ENCODE results near the gene ACP2. TPM values are rescaled to one million over a fixed set of nuclear protein-coding genes. Genes with fewer than 3 reads are reported as not detected.

ACP2 gene
- total and polyA plus RNA-seq, 9 of the 15 experiments (the other 6 are each of a cell fraction or from before 2014, with no cell fraction given): 1.9 to 20.0 (median 11.6) TPM

DNA sequence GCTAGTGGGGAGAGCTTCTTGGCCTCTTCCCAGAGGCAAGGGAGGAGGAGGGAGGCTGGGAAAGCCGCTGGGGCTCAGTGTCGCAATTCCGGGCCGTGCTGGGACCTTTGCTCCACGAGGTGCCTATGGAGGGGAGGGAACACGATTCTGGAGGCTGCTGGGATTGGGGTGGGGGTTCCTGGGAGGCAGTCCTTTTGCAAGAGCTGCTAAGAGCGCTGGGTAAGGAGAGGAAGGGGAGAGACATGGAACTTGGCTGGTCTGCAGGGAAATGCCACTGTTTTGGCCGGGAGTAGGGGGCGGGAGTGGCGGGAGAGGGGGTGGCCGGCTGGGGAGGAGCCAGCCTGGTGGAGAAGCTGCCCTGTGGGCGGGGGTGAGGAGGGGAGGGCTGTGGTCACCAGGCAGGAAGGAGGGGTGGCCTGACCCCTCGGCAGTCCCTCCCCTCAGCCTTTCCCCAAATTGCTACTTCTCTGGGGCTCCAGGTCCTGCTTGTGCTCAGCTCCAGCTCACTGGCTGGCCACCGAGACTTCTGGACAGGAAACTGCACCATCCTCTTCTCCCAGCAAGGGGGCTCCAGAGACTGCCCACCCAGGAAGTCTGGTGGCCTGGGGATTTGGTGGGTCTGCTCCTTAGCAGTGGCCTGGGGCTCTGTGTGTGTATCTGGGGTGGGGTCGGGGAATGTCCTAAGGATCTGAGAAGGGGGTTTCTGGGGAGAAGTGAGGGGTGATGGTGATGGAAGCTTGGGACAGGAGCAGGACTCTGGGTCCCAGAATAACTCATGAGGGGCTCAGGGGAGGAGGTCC, 9.1 kb upstream of the ACP2 start, which contains the start of gene NR1H3 (continued):
- TF ChIP-seq, protein P1, sequence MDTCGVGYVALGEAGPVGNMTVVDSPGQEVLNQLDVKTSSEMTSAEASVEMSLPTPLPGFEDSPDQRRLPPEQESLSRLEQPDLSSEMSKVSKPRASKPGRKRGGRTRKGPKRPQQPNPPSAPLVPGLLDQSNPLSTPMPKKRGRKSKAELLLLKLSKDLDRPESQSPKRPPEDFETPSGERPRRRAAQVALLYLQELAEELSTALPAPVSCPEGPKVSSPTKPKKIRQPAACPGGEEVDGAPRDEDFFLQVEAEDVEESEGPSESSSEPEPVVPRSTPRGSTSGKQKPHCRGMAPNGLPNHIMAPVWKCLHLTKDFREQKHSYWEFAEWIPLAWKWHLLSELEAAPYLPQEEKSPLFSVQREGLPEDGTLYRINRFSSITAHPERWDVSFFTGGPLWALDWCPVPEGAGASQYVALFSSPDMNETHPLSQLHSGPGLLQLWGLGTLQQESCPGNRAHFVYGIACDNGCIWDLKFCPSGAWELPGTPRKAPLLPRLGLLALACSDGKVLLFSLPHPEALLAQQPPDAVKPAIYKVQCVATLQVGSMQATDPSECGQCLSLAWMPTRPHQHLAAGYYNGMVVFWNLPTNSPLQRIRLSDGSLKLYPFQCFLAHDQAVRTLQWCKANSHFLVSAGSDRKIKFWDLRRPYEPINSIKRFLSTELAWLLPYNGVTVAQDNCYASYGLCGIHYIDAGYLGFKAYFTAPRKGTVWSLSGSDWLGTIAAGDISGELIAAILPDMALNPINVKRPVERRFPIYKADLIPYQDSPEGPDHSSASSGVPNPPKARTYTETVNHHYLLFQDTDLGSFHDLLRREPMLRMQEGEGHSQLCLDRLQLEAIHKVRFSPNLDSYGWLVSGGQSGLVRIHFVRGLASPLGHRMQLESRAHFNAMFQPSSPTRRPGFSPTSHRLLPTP (IDR thresholded peaks at IDR 0.05; ENCODE audit: borderline replicate concordance, extremely low read depth, insufficient read length): no peak
- no peak for TF ChIP-seq TAF9B (IDR thresholded peaks at IDR 0.05; ENCODE audit: partially characterized antibody)
- TF ChIP-seq POLR2G (IDR thresholded peaks at IDR 0.05; ENCODE audit: low read depth, low read length): peak; percentile 45
- TF ChIP-seq PTRF (tag; IDR thresholded peaks at IDR 0.05): no peak
- TF ChIP-seq, protein P2, sequence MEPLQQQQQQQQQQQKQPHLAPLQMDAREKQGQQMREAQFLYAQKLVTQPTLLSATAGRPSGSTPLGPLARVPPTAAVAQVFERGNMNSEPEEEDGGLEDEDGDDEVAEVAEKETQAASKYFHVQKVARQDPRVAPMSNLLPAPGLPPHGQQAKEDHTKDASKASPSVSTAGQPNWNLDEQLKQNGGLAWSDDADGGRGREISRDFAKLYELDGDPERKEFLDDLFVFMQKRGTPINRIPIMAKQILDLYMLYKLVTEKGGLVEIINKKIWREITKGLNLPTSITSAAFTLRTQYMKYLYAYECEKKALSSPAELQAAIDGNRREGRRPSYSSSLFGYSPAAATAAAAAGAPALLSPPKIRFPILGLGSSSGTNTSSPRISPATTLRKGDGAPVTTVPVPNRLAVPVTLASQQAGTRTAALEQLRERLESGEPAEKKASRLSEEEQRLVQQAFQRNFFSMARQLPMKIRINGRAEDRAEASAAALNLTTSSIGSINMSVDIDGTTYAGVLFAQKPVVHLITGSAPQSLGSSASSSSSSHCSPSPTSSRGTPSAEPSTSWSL (CRISPR knock-in tag; IDR thresholded peaks at IDR 0.05; ENCODE audit: borderline replicate concordance): no peak
- peak in 1 of 2 experiments; percentile 68; a peak in 3 of 4 replicates for TF ChIP-seq MAZ (CRISPR knock-in tag; conservative IDR thresholded peaks at IDR 0.05 in 1 of 2, IDR thresholded peaks at IDR 0.05 in 1 of 2)
- no peak for TF ChIP-seq FOXA3 (CRISPR knock-in tag; conservative IDR thresholded peaks at IDR 0.05 in 1 of 2, IDR thresholded peaks at IDR 0.05 in 1 of 2)
- TF ChIP-seq, protein P3, sequence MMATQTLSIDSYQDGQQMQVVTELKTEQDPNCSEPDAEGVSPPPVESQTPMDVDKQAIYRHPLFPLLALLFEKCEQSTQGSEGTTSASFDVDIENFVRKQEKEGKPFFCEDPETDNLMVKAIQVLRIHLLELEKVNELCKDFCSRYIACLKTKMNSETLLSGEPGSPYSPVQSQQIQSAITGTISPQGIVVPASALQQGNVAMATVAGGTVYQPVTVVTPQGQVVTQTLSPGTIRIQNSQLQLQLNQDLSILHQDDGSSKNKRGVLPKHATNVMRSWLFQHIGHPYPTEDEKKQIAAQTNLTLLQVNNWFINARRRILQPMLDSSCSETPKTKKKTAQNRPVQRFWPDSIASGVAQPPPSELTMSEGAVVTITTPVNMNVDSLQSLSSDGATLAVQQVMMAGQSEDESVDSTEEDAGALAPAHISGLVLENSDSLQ (IDR thresholded peaks at IDR 0.05): no peak
- TF ChIP-seq RBM17 (IDR thresholded peaks at IDR 0.05; ENCODE audit: borderline replicate concordance, low read depth, low read length): no peak
- no peak for TF ChIP-seq NFATC3 (IDR thresholded peaks at IDR 0.05)
- TF ChIP-seq, protein P4, sequence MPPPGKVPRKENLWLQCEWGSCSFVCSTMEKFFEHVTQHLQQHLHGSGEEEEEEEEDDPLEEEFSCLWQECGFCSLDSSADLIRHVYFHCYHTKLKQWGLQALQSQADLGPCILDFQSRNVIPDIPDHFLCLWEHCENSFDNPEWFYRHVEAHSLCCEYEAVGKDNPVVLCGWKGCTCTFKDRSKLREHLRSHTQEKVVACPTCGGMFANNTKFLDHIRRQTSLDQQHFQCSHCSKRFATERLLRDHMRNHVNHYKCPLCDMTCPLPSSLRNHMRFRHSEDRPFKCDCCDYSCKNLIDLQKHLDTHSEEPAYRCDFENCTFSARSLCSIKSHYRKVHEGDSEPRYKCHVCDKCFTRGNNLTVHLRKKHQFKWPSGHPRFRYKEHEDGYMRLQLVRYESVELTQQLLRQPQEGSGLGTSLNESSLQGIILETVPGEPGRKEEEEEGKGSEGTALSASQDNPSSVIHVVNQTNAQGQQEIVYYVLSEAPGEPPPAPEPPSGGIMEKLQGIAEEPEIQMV (tag; conservative IDR thresholded peaks at IDR 0.05; ENCODE audit: low read depth): no peak
- no peak for TF ChIP-seq TAF15 (IDR thresholded peaks at IDR 0.05; ENCODE audit: low read depth, low read length)
- TF ChIP-seq WHSC1 (IDR thresholded peaks at IDR 0.05; ENCODE audit: low read length): no peak
- peak; percentile 81 for TF ChIP-seq NFIC (IDR thresholded peaks at IDR 0.05)
- no peak for TF ChIP-seq FOXJ2 (tag; IDR thresholded peaks at IDR 0.05)
- TF ChIP-seq ZNF140 (CRISPR knock-in tag; IDR thresholded peaks at IDR 0.05): no peak
- TF ChIP-seq TBP (optimal IDR thresholded peaks at IDR 0.05; ENCODE audit: low read depth, low read length): no peak
- TF ChIP-seq BMI1 (IDR thresholded peaks at IDR 0.05; ENCODE audit: low read length): no peak
- 0 out of 2 replicates have a peak, but pooled peaks have one; percentile 22 for TF ChIP-seq GABPA (tag; conservative IDR thresholded peaks at IDR 0.05; ENCODE audit: low read depth)
- no peak for TF ChIP-seq ZNF589 (CRISPR knock-in tag; IDR thresholded peaks at IDR 0.05; ENCODE audit: low read depth)

Data from K562 (cell line).